ENCODE data around the gene RNF144A. TPM values are rescaled to one million over a fixed set of nuclear protein-coding genes. Genes with fewer than 3 reads are reported as not detected.

Gene RNF144A
- total RNA-seq, 1 experiment from 2014 or later: 10.6 TPM

GRCh38 chr2:6994536-6995128, 77.4 kb downstream of the RNF144A start:
- DNase-seq: no peak
- Histone ChIP-seq H4K91ac (ENCODE audit: insufficient read length, low read depth, low read length) (no peak overlapping the region), H3T11ph (ENCODE audit: low read length) (no peak overlapping the region), H4K20me1 (ENCODE audit: control insufficient read depth, insufficient read depth, insufficient read length) (no peaks in the 10 kb centered on the region), H3K9me3 (ENCODE audit: control insufficient read depth, low read depth, low read length) (no peaks in the 10 kb centered on the region), H3K4ac (ENCODE audit: low read depth, low read length) (no peak overlapping the region), H3K23me2 (ENCODE audit: insufficient read length, low read depth, low read length, poor library complexity, severe bottlenecking) (no peaks in the 10 kb centered on the region), H3K79me2 (ENCODE audit: insufficient read depth, low read length) (no peaks in the 10 kb centered on the region), H2AK5ac (ENCODE audit: insufficient read length, low read length) (no peak overlapping the region), H2BK5ac (ENCODE audit: insufficient read length, low read length) (no peak overlapping the region), H2BK20ac (ENCODE audit: low read depth, low read length, poor library complexity, severe bottlenecking) (no peak overlapping the region), H3K27me3 (ENCODE audit: insufficient read depth, low read length) (no peaks in the 10 kb centered on the region), H3K14ac (ENCODE audit: insufficient read depth, low read length) (no peak overlapping the region), H2BK120ac (ENCODE audit: low read depth, low read length, poor library complexity, severe bottlenecking) (no peak overlapping the region), H3K9ac (ENCODE audit: extremely low read depth, insufficient read length, low read length) (no peak overlapping the region), H3K4me1 (ENCODE audit: insufficient read depth, low read length) (no peaks in the 10 kb centered on the region), H2BK15ac (ENCODE audit: low read depth, low read length) (no peak overlapping the region), H3K79me1 (ENCODE audit: insufficient read depth, low read depth, low read length, poor library complexity, severe bottlenecking) (no peaks in the 10 kb centered on the region), H3K4me2 (ENCODE audit: insufficient read depth, insufficient read length, low read length) (no peak overlapping the region), H2AFZ (ENCODE audit: low read length) (no peak overlapping the region), H3K27ac (ENCODE audit: insufficient read length, low read depth, low read length) (no peak overlapping the region), H3K23ac (ENCODE audit: insufficient read length, low read depth, low read length) (no peak overlapping the region), H3K56ac (ENCODE audit: insufficient read length, low read depth, low read length) (no peak overlapping the region), H3K18ac (ENCODE audit: insufficient read length, low read depth, low read length) (no peak overlapping the region), H4K8ac (replicated peaks; ENCODE audit: insufficient read length, low read depth, low read length) (no peak overlapping the region), H4K5ac (ENCODE audit: insufficient read length, low read depth, low read length) (no peak overlapping the region), H2BK12ac (ENCODE audit: insufficient read length, low read depth, low read length) (no peak overlapping the region)
- H3K4me3 Mint-ChIP-seq: no peak overlapping the region
- no CpG with 5 or more reads among the region's 12 CpGs for WGBS (ENCODE audit: extremely low coverage, insufficient read length, low lambda C conversion rate)
- no peak overlapping the region for H3K27ac Mint-ChIP-seq
- no peaks in the 10 kb centered on the region for H3K27me3 Mint-ChIP-seq (ENCODE audit: low read depth)
- no peak for TF ChIP-seq CTCF (conservative IDR thresholded peaks at IDR 0.05)
- peaks cover 7% of the 10 kb centered on the region in 2 experiments for H3K9me3 Mint-ChIP-seq
- peaks cover 9 to 19% (median 9%) of the 10 kb centered on the region in 3 experiments for H3K36me3 Mint-ChIP-seq (ENCODE audit: insufficient read depth in 1 of 3, low read depth in 3 of 3)
- peaks cover 10 to 13% of the 10 kb centered on the region in 2 experiments for H3K4me1 Mint-ChIP-seq

Measured in H9 (cell line).